ENCODE measurements around the gene PELI2.

PELI2 gene, protein sequence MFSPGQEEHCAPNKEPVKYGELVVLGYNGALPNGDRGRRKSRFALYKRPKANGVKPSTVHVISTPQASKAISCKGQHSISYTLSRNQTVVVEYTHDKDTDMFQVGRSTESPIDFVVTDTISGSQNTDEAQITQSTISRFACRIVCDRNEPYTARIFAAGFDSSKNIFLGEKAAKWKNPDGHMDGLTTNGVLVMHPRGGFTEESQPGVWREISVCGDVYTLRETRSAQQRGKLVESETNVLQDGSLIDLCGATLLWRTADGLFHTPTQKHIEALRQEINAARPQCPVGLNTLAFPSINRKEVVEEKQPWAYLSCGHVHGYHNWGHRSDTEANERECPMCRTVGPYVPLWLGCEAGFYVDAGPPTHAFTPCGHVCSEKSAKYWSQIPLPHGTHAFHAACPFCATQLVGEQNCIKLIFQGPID

DNA sequence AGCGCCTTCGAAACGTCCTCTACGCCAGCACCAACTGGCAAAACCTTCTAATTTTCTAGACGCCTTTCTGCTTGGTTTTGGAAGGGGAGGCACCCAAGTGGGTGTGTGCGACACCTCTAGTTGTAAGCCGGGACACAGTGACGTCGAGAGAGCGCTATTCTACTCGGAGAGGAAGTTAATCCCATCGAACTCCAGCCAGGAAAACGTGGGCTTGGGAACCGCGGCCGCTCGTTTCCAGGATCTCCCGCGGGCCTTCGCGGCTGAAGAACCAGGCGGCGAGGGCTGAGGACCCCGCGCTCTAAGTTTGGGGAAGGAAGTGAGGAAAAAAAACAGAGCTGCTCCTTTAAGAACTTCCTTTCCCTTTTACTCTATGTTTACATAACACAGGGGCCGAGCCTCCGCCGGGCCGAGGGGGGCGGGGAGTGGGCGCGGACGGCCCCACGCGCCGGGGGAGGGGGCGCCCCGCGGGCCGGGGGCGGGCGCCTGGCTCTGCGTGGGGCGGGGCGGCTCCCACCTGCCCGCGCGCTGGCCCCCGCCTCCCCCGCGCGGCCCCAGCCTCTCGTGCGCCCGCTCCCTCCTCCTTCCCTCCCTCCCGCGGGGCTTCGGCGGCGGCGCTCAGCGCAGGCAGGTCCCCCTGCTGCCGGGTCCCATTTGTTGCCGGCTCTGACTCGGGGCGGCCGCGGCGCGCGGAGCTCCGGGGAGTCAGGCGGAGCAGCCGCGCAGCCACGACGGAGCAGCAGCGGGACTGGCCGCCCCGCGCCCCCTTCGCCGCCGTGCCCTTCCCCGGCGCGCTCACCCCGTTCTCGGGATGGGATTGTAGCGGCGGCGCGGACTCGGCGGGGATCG lies at the start of gene PELI2:
Gene PELI2, plus strand, starts transcription at position 647 of the 846 bp plus-strand sequence. CDS start 250 bp downstream, outside the sequence.
- no peak for DNase-seq (ENCODE audit: low read depth)

DNA sequence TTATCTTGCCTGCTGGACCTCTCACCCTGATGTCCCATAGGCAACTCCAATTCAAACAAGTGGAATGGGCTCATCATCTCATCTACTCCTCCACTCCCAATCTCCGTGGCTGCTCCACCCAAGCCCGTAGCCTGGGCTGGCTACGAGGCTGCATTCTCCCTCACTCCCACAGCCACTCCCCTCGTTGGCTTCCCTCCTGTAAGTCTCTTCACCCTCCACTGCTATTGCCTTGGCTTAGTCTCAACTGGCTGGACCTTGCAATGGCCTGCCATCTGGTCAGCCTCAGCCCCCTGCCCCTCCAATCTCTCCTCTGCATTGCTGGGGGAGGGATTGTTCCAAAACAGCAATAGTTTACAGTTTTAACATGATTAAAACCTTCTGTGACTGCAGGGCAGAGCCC lies 44.4 kb upstream of the PELI2 start:
- no peak for DNase-seq (ENCODE audit: low read depth)

DNA sequence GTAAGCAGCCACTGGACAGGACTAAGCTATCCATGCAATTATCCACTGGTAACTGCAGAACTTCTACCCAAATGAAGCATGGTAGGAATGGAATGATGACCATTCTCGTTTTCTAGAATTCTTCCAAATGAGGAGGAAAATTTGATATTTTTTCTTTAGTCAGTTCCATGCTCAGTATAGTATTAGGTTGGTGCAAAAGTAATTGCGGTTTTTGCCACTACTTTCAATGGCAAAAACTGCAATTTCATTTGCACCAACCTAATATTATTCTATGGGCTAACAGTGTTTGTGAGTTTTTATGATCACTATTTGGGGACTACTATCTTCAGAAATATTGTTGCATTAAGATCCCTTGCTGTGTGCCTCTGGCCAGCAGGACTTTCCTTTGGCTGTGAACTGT lies 42.9 kb upstream of the PELI2 start:
- no peak for DNase-seq (ENCODE audit: low read depth)

DNA sequence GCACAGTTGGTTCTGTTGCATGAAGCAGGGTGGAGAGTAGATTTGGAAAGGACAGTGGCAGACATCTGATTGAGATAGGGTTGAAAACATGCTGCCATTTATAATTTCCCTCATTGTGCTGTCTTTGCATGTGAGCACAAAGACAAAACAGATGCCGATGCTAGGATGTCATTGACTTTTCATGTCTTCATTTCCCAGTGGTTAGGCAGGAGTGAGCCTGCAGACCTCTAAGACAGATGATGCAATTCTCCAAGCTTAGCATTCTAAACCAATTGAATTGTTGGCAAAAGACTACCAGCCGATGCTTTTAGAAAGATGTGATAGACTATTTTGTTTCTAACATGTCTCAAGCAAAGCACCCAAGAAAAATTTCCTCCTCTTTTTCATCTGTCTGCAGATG lies 37.1 kb upstream of the PELI2 start:
- DNase-seq (ENCODE audit: low read depth) = peak; percentile 17

DNA sequence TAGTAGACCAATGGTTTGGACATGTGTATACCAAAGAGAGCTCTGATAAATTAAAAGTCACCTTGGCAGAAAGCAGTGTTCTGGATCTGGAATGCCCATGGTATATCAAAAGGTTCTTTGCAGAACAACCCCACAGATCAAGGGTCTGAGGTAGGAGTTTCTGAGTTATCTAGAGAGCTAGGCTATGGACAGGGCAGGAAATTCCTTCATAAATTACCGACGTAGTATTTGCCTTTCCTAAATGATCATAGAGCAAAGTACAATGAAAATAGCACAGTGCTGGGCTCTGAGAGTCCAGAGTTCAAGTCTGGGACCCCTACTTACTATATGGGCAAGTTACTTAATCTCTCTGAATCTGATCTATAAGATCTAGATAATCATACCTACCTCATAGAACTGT lies 35.3 kb upstream of the PELI2 start:
- no peak for DNase-seq (ENCODE audit: low read depth)

DNA sequence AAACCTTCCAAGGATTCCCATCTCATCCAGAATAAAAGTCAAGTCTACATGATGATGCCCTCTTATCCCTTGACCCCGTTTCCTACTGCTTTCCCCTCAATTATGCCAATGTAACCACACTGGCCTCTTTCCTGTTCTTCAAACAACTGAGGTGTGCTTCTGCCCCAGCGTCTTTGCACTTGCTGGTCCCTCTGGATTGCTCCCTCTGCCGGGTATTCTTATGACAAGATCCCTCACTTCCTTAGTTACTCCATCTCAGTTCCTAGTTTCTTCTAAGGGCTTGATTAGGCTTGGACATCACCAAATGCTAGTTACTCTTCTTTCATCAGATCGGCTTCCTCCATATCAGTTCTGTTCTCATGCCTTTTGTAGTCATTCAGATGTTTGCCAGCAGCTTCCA lies 32.7 kb upstream of the PELI2 start:
- DNase-seq (ENCODE audit: low read depth) = no peak

DNA sequence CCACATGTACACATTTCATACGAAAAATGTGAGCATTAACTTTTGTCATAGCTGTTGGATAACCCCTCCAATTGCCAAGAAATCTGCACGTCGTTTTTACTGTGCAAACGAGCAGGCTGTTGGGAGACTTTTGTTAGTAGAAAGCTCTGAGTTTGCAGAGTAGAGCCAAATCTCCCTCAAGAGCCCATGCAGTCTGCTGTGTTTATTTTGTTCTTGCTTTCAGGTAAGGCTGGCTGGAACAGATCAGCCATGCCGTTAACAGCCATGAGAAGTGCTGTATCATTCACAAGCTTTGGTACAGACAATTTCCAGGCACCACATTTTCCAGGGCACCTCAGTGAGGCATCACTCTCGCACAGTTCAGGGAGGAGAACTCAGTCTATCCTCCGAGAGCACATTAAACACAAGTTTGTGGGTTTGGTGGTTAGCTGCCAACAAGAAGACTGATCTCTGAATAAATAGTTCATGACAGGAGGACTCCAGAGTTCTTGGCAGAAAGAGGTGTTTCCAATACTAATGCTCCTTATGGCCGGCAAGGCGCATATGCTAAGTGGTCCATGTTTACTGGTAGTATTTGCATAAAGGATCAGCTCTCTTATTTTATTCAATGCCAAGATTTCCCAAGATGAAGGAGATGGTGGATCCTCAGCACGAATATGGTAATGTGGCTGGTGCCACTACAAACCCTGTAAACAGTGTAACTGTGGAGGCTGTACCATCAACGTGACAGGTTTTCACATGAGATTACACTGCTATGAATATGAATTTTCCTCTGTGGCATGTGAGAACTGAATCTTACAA lies 30.3 kb upstream of the PELI2 start:
- DNase-seq (ENCODE audit: low read depth) = no peak

DNA sequence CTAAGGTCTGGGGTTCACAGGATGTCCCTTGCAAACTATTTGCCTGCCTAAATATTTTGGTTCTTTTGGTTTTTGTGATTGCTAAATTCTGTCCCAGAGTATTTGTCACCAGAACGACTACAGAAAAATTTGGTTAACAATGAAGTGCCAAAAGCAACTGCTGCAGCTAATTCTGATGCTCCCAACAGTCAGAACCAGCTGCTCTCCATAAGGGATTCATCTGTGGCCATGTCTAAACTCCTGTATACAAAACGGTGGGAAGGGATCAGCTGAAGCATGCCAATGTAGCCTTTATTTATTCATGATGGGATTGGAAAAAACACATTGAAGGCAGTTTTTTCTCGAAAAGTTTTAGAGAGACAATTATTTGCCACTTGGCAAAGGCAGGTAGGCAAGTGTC lies 29.3 kb upstream of the PELI2 start:
- no peak for DNase-seq (ENCODE audit: low read depth)

DNA sequence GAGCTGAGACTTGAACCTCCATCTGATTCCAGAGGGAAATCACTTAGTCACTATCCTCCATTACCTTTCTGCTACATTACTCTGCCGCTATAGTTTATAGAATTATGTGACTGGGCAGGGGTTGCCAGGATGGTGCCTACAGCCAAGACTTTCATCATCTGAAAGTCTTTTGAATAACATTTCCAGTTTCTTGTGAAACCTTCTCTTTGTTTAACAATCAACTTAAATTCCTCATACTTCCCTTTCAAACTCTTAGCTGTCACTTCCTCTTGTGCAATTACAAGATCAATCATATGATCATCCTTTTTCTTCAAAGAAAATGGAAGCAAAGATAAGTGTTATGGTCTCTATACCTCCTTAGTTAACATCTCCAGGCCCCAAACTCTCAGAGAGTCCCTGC lies 25.4 kb upstream of the PELI2 start:
- peak; percentile 1 for DNase-seq (ENCODE audit: low read depth)

DNA sequence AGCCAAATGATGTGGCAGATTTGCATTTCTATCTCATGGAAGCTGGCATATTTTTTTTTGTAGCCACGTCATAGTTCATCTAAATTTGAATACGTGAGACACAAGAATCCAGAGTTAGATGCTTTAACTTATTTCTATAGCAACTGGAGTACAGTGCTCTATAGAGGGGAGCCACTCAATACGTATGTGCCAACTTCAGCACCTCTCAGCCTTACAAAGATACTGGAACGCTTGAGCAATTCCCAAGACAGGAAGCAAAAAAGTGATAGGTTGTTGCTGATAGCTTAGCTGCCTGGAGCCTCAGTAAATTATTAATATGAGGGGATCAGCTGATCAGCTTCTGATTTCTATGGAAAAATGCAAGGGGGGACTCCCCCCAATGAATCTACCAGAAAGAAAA lies 24.1 kb upstream of the PELI2 start:
- DNase-seq (ENCODE audit: low read depth) = no peak

DNA sequence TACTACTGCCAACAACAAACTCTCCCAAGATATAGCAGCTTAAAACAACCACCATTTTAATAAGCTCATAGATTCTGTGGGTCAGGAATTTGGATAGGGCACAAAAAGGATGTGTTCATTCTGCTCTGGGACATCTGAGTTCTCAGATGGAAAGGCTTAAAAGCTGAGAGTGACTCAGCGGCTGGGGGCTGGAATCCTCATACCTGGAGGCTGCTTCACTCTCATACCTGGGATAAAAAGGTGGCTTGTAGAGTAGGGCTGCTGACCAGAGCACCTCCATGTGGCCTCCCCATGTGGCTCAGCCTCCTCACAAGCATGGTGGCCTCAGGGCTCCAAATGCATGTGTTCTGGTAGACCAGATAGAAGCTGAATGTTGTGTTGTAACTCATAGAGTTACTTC lies 20.2 kb upstream of the PELI2 start:
- no peak for DNase-seq (ENCODE audit: low read depth)

DNA sequence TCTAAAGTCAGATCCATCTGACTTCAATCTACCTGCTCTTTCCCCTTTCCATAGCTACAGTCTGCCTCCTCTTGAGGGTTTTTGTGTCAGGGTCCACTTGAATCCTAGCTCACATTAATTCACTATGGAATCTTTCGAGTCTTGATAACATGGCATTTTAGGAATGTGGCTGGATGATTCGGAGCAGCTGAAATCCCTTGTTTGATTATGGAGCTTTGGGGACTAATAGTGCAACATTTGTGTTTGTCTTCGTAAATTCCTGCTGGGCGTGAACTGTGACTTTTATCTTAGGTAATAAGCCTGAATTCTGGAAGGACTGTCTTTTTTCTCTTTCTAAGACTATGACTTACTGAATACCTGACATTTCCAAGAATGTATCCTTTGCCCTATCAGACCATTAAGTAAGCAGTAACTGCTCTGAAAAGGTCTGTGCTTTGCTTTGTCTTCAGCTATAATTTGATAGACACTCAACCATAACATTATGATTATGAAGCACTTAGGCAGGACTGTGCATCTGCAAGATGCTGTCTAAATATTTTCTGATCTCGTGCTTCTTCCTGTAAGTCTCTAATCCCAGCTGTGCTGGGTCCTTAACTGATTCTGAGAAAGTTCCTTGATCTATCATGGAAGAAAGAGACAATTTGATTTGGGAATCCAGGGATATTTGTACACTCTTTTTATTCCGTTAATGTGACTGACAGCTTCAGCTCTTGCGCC lies 19.0 kb upstream of the PELI2 start:
- DNase-seq (ENCODE audit: low read depth) = no peak

DNA sequence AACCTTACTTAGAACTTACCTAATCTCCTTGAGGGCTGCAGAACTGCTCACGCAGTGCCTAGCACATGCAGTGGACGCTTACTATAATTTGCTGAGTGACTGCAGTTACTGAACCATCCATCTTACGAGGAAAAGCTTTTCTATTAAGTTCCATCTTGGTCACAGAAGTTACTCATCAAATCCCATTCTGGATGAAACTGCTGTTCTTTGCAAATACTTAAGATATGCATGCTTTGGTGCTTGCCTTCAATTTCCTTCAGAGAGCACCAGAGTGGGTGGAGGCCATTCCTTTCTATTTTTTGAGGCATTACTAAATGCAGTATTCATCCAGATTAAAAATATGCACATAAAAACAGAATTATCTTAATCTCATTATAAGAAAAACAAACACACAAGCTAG lies 17.7 kb upstream of the PELI2 start:
- no peak for DNase-seq (ENCODE audit: low read depth)

DNA sequence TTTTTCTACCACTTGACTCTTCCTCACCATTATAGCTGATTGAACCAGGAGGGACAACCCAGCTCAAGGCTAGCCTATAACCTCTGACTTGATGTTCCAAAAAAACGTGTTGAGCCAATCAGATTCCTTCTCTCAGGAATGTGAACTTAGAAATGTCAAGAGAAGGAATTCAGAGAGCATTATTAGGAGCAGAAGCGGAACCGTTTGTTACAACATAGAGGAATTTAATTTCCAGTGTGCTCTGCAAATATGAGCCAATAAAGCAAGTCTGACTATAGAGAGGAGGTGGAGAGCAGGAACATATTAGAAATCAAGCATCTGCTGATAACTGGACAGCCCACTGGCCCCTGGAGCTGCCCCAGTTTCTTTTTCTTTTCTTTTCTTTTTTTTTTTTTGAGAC lies 15.3 kb upstream of the PELI2 start:
- DNase-seq (ENCODE audit: low read depth) = no peak

DNA sequence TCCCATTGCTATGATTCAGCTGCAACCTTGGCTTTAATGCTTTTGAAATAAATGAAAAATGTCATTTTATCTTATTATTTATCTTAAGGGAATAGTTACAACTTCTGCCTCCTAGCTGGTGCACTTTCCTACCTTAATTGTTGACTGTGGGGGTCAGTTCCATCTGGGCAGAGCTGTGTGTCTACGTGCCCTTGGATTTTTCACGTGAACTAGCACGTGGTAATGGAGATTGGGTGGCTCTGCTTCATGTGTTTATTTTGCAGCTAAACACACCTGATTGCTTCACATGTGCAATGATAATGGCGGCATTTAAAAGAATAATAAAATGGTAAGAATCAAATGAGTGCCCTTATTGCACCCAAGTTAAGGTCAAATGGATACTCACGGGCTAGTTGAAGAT lies 10.6 kb upstream of the PELI2 start:
- no peak for DNase-seq (ENCODE audit: low read depth)

DNA sequence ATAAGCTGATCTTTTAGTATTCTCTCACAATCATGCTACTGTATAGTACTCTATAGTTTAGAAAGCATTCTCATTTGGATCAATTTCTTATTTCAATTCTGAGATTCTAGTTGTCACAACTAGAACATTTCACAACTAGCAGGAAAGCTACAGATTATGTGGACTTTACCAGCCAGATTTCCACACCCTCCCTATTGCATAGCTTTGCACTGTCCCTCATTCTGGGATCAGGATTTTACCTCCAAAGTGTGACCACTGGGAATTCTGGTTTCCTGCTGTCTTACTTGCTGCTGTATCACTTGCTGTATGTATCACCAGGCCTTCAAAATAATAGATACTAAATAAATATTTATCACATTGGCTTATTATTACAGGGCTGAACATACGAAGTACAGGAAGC lies 10.2 kb upstream of the PELI2 start:
- DNase-seq (ENCODE audit: low read depth) = no peak

DNA sequence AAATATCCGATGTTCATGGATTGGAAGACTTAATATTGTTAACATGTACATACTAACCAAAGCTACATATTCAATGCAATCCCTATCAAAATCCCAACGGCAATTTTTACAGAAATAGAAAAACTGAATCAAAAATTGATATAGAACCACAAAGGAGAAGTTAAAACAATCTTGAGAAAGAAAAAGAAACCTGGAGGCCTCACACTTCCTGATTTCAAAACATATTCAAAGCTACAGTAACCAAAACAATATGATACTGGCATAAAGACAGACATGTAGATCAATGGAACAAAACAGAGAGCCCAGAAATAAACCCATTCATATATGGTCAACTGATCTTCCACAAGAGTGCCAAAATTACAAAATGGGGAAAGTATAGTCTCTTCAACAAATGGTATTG lies 5.4 kb upstream of the PELI2 start:
- no peak for DNase-seq (ENCODE audit: low read depth)

DNA sequence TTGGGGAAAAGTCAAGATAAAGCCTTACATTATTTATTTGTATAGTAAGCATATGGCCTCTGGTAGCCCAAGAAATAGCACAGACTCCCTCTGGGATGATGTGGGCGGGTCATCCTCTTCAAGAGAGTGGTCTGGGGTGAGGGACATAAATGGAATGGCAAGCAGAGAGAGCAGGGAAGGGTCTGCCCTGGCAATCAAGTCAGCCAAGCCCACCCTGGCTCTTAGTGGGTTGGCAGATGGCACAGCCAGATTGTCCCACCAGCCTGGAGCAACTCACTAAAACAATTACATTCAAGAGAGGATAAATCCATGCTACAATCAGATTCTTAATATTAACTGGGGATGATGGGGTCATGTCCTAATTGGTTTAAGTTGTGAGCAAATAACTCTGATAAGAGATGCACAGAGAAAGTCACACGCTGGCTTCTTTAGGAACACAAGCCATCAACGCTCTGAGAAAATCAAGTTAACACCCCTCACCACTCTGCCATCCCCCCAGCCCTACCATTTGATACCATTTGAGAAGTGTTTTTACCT lies 2.8 kb upstream of the PELI2 start:
- no peak for DNase-seq (ENCODE audit: low read depth)

DNA sequence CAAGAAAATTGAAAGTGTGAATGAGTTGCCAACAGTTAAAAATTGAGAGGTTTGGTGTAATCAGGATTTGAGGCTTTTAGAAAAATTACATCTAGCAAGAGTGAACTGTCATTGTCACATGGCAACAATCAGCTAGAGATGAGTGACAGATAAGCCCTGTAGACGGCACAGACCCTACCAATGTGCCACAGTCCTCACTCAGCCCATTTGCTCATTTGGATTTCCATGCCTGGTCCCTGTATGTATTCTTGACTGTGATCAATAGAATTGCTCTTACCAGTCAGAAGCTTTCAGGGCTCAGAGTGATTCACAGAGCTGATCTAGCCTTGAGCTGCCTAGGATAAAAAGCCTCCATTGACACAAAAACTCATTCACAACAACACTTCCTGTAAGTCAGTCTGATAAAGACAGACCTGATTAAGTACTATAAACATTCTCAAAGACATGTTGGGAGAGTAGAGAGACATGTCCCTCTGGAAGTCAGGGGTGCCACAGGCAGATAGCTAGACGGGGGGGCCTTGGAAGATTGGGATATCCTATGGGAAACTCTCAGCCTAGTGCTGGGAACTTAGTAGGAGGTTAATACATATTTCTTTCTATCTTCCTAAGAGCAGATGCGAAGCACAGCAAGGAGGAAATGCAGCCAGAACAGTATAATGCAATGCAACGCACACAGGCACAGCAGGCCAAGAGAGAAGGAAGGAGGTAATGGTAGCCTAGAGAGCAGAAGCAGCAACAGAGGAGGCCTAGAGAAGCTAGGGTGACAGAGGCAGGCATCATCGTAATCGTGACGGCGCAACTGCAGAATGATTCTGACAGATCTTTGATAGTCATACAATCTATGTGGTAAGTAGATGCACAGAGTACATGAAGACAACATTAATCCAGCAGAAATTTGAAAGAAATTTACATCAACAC lies 2.0 kb upstream of the PELI2 start:
- DNase-seq (ENCODE audit: low read depth) = no peak

DNA sequence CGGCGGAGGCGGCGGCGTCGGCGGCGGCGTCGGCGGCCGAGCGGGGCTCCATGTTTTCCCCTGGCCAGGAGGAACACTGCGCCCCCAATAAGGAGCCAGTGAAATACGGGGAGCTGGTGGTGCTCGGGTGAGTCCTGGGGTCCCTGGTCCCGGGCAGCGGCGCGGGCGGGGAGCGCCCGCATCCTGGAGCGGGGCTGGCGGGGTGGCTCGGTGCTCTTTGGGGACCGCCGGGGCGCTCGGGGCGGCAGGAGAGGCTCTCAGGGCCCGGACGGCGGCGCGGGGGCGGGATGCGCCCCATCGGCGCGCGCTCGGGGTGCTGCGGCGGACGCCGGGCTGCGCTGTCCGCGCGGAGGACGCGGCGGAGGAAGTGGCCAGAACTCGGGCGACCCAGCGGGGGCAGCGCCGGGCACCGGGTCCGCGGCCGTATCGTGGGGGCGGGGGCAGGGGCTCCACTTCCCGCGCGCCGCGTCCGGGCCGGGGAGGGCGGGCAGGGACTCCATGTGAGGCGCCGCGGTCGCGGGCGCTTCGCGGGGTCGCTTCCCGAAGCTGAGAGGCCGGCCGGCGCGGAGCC lies 485 bp downstream of the PELI2 start:
- DNase-seq (ENCODE audit: low read depth) = no peak

Data from GM04503 (cell line).